ENCODE measurements around the gene COG1.
A peak's percentile ranks its signal among the peaks of the same experiment; 100 is the strongest.

The COG1 gene

DNA sequence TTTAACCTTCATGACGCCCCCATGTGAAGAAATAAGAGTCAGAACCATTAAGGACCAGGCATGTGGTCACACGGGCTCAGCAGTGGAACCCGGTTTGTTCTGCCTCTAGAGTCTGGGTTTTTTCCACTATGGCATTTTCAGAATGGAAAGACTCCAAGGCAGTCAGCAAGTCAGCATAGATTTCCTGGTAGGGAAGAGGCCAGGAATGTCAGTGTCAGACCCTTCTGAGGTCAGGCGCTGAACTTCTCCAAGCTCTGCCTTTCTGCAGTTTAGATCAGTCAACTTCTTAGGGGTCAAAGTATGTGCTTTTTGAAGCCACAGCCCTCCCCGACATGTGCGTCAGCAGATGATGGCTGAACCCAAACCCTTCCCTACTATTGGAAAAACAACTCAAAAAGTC lies 24.2 kb upstream of the COG1 start:
- DNase-seq (ENCODE audit: low read depth in 2 of 2), result no peak

DNA sequence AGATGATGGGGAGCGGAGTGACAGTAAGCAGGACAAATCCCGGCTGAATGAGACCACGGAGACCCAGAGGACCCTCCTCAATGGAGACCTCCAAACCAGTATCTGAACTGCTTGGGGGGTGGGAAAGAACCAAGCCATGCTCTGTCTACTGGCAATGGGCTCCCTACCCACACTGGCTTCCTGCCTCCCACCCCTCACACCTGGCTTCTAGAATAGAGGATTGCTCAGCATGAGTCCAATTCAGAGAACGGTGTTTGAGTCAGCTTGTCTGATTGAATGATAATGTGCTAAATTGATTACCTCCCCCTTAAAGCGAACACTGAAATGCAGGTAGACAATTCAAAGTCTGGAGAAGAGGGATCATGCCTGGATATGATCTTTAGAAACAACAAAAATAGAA lies 22.5 kb upstream of the COG1 start:
- DNase-seq (ENCODE audit: low read depth in 2 of 2), result no peak

DNA sequence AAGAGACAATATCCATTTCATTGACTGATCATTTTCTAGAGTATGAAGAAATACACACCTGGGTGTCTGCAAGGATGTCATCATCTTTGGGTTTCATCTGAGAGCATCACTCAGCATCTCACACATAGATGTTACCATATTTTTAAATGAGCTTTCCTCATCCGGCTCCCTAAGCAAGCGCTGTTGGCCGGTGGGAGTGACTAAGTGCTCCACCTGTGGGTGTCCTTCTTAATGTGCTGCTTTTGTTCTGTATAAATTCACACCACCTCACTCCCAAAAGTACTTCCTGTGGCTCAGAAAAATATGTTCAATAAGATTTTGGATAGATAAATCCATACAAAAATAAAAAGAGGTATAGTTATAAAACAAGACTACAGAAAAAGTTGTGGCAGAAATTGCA lies 20.6 kb upstream of the COG1 start:
- DNase-seq (ENCODE audit: low read depth in 2 of 2), result no peak

DNA sequence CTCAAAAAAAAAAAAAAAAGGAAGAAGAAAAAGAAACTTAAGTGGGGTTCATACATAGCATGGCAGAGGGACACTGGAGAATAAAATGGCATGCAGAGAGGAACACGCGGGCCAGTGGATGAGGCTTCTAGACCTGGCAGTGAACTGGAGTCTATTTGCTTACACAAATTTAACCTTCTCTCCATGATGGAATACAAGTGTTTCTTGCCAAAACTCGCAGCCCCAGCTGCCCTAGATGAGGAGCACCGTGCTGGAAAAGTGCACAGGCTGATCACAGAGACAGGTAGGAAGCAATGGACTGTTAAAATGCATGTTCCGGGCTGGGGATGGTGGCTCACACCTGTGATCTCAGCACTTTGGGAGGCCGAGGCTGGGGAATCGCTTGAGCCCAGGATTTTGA lies 18.7 kb upstream of the COG1 start:
- DNase-seq (ENCODE audit: low read depth in 2 of 2), result no peak

DNA sequence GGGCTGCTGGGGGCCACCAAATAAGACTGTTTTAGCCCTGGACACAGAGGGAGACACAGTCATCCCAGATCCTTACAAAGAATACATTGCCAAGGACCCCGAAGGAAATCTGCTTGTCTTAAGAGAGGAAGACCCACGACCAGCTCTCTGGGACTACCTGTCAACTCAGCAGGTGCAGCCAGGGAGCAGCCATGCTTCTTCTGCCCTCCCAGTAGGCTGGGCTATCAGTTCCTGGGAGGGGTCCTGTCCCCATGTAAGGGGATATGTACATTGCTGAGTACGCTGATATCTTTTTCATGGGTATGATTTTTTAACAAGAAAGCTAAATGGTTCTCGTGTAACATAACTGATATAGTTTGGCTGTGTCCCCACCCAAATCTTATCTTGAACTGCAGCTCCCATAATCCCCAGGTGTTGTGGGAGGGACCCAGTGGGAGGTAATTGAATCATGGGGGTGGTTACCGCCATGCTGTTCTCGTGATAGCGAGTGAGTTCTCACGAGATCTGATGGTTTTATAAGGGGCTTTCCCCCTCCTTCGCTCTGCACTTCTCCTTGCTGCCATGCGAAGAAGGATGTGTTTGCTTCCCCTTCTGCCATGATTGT lies 16.8 kb upstream of the COG1 start:
- DNase-seq (ENCODE audit: low read depth in 2 of 2), result no peak

- DNase-seq (ENCODE audit: low read depth in 2 of 2), result no peak
These were observed 13.5 kb upstream of the COG1 start for GRCh38 chr17:73179387-73179786.

DNA sequence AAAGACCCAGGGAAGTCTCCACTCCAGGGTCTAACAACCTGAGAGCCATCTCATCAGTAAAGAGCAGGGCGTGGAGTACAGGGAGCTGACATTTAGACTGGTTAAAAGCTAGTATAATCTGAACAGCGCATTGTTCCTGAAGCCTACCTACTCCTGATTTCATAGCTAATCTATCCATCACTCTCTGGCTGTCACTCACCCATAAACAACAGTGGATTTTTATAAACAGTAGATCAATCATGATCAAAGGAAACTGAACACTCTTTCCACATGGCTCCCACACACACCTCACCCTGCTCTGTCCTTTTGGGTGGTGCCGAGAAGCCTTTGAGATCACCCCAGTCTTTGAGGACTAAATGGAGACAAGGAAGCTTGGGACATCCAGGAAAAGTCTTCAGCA lies 13.0 kb upstream of the COG1 start:
- no peak for DNase-seq (ENCODE audit: low read depth in 2 of 2)

GRCh38 chr17:73182616-73183310 lies 10.1 kb upstream of the COG1 start:
- no peak for DNase-seq (ENCODE audit: low read depth in 2 of 2)

- no peak for DNase-seq (ENCODE audit: low read depth in 2 of 2)
These were observed 8.5 kb upstream of the COG1 start for GRCh38 chr17:73184136-73184993.

DNA sequence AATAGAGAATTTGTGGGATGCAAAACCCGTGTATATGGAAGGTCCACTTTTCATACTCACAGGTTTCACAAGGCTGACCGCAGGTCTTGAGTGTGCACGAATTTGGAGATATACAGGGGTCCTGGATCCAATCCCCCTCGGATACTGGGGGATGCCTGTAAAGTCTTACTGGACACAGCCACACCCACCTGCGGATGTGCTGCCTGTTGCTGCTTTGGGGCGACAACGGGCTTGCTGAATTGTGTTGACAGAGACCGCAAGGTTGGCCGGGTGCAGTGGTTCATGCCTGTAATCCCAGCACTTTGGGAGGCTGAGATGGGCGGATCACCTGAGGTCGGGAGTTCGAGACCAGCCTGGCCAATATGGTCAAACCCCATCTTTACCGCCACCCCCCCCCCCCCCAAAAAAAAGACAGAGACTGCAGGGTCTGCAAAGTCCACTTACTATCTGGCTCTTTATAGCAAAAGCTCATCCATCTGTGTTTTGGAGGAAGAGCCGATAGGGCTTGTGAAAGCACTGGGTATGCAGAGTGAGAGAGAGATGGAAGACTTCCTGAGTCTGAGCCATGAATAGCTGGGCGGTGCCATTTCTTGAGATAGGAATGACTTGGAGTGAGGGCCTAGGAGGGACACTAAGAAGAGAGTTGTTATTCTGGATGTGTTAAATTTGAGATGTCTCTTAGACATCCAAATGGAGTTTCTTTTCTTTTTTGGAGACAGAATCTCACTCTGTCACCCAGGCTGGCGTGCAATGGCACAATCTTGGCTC lies 6.4 kb upstream of the COG1 start:
- DNase-seq (ENCODE audit: low read depth in 2 of 2), result no peak

DNA sequence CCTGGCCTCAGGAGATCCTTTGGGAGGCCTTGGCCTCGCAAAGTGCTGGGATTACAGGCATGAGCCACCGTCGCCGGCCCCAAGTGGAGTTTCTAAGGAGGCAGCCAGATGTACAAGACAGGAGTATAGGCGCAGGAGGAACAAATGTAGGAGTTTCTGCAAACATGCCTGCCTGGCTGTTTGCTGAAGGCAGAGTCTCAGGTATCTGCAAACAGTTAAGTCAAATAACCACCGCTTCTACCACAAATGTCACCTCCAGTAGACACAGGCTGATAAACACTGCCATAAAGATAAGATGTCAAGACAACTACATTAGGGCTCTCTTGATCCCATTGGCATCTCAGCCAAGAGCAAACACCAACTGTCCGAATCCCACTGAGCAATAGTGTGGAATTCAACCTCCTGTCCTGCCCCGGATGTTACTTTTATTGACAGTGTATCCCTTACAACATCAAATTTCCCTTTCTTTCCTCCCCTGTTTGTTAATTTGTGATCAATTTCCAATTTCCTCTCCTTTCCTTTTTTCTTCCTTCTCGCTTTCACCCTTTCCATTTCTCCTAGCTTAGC lies 5.6 kb upstream of the COG1 start:
- DNase-seq (ENCODE audit: low read depth in 2 of 2), result no peak

DNA sequence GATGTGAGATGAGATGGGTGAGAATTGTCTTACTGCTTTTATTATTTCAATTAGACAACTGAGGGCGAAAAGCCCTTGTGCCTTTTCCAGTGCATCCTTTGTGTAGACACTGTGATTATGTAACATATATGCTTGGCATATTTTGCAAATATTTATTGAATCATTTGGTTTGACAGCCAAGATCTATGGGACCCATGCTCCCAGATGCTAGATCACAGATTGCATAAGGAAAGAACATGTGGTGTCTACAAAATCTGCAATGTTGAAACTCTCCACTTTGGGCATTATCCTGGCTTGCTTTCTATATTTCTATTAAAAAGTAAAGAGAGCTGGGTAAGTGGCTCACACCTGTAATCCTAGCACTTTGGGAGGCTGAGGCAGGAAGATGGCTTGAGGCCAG lies 4.8 kb upstream of the COG1 start:
- DNase-seq (ENCODE audit: low read depth in 2 of 2), result peak in 1 of 2 experiments; percentile 8

- DNase-seq (ENCODE audit: low read depth in 2 of 2), result no peak
These were observed 3.3 kb upstream of the COG1 start for GRCh38 chr17:73189417-73190099.

DNA sequence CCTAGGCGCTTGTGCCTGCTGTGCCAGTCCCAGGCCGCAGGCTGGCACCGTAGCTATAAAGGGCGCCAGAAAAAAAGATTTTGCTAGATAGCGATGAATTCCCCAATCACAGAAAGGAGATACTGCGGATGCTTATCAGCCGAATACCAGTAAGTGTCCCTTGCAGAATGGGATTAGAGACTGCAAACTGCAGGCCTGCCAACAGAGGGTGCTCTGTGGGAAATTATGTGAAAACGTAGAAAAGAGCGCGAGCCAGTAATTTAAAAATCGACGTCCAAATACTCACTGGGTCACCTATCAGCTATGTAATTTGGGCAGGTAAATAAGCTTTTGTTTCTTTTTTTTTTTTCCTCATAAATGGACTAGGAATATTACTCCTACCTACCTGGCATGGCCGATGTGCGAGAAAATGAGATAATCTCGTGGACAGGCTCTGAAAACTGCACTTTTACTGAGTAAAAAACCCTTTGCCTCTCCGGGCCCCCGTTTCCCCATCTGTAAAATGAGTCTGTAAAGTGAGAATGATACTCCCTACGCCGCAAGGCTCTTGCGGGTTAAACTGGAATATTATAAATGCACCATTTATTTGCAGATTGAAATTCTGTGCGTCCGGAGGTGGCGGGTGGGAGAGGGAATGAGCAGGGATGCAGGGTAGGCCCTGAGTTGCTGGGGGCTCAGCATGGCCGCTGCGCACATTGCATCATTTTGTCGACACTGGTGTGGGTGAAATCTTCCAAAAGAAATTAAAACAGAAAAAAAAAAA lies 1.2 kb upstream of the COG1 start:
- peak in 1 of 2 experiments; percentile 20 for DNase-seq (ENCODE audit: low read depth in 2 of 2)

DNA sequence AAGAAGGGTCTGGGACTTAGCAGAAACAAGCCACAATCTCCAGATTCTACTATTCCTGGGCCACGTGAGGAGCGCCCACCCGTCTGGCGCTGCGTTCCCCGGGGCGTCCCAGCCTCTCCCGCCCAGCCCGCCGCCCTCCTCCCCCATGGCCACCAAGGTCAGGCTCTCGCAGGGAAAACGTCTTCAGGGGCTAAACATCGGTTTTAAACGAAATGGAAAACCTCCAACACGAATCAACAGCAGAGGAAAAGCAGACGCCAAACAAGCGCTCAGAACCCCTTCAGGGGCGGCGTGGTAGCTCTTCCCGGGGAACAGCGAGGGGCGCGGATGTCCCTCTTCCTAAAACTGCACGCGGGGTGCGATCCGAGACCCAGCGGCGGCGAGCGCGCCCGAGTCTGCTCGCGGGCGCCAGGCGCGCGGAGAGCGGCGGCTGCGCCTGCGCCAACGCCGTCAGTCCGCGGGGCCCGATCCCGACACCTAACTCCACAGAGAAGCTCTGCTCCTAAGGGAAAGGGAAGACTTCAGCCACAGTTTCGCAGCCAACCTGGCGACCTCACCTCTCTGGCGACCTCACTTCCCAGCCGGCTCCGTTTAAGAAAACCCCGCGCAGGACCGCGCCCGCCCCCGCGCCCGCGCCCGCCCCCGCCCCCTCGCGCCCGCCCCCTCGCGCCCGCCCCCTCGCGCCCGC lies 505 bp upstream of the COG1 start:
- DNase-seq (ENCODE audit: low read depth in 2 of 2), result peak in 1 of 2 experiments; percentile 27

- DNase-seq (ENCODE audit: low read depth in 2 of 2), result peak in 1 of 2 experiments; percentile 4
These were observed 1.8 kb downstream of the COG1 start for GRCh38 chr17:73194514-73195222.

DNA sequence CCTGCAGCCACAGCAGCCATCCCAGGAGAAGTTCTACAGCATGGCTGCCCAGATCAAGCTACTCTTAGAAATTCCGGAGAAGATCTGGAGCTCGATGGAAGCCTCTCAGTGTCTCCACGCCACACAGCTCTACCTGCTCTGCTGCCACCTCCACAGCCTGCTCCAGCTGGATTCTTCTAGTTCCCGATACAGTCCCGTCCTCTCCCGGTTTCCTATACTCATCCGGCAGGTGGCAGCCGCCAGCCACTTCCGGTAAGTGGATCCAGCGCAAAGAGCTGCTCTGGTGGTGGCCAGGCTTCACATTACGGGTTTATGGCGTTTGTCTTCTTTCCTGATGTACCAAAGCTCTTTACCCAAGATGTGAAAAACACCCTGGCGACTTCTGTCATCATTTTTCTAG lies 3.6 kb downstream of the COG1 start:
- no peak for DNase-seq (ENCODE audit: low read depth in 2 of 2)

DNA sequence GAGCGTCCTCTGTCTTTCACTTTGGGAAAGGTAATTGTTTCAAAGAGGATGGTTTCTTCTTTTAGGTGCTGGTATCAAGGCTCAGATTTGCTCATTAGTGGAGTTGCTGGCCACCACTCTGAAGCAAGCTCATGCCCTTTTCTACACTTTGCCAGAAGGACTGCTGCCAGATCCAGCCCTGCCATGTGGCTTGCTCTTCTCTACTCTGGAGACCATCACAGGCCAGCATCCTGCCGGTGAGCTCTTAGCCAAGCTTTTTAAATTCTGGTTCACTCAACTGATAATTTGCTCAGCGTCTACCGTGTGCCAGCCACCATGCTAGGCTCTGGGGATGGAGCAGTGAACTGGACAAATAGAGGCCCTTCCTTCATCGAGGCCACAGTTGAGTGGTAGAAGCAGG lies 4.3 kb downstream of the COG1 start:
- DNase-seq (ENCODE audit: low read depth in 2 of 2), result no peak
